Loucy (cell line): ENCODE results near the gene FAM81A.

Source experiments
- H2AFZ ChIP-seq: fragments of 200-600 bp; sonication (generic); 2 replicates; pipeline ENCODE4 v1.6.0; 2016; ENCODE audit warnings: antibody characterized with exemption, mild to moderate bottlenecking, low read length, moderate library complexity
- H3F3A ChIP-seq: fragments of 200-600 bp; 2 replicates; pipeline ENCODE4 v1.6.0; 2016; ENCODE audit warnings: antibody characterized with exemption, low read depth, mild to moderate bottlenecking
- H3K27me3 ChIP-seq: fragments of 200-600 bp; sonication (generic); 2 replicates; pipeline ENCODE4 v1.6.1; 2014; ENCODE audit warnings: low read length, mild to moderate bottlenecking; ENCODE audit not compliant: insufficient read depth, poor library complexity, severe bottlenecking
- H3K36me3 ChIP-seq: fragments of 200-600 bp; sonication (generic); 2 replicates; pipeline ENCODE4 v1.6.1; 2016; ENCODE audit warnings: low read length; ENCODE audit not compliant: insufficient read depth
- H3K4me1 ChIP-seq: fragments of 200-600 bp; sonication (generic); 2 replicates; pipeline ENCODE4 v1.5.1; 2014; ENCODE audit warnings: low read length, mild to moderate bottlenecking; ENCODE audit not compliant: insufficient read depth, poor library complexity, severe bottlenecking
- H3K4me2 ChIP-seq: fragments of 200-600 bp; sonication (generic); 2 replicates; pipeline ENCODE4 v1.6.0; 2014; ENCODE audit warnings: antibody characterized with exemption, low read length, low read depth, mild to moderate bottlenecking; ENCODE audit not compliant: poor library complexity, severe bottlenecking
- H3K4me3 ChIP-seq: fragments of 200-600 bp; sonication (generic); 2 replicates; pipeline ENCODE4 v1.5.1; 2014; ENCODE audit warnings: low read length, mild to moderate bottlenecking, mixed read lengths; ENCODE audit not compliant: poor library complexity, severe bottlenecking
- H3K79me2 ChIP-seq: fragments of 200-600 bp; sonication (generic); 2 replicates; pipeline ENCODE4 v1.6.1; 2014; ENCODE audit warnings: low read length; ENCODE audit not compliant: insufficient read depth
- H3K9ac ChIP-seq: fragments of 200-600 bp; sonication (generic); 2 replicates; pipeline ENCODE4 v1.6.0; 2014; ENCODE audit warnings: mild to moderate bottlenecking, low read depth, low read length, moderate library complexity; ENCODE audit not compliant: poor library complexity, severe bottlenecking
- H3K9me2 ChIP-seq: fragments of 200-600 bp; sonication (generic); replicated peaks from 2 replicates; pipeline ENCODE4 v1.6.1; 2016; ENCODE audit warnings: low read depth, low read length, mixed read lengths
- H3K9me3 ChIP-seq: fragments of 200-600 bp; sonication (generic); 2 replicates; pipeline ENCODE4 v1.6.1; 2014; ENCODE audit warnings: mild to moderate bottlenecking, antibody characterized with exemption, low read length, low read depth; ENCODE audit not compliant: insufficient read depth
- H4K20me1 ChIP-seq: fragments of 200-600 bp; sonication (generic); 2 replicates; pipeline ENCODE4 v1.6.0; 2014; ENCODE audit warnings: antibody characterized with exemption, low read length, mild to moderate bottlenecking; ENCODE audit not compliant: insufficient read depth, poor library complexity, severe bottlenecking
- EZH2phosphoT487 ChIP-seq: fragments of 200-600 bp; IDR thresholded peaks from 2 replicates; pipeline ENCODE4 v1.6.1; 2018; ENCODE audit warnings: antibody characterized with exemption, mild to moderate bottlenecking, moderate library complexity, borderline replicate concordance
- TF ChIP-seq, protein P1 (sequence below): fragments of 200-600 bp; sonication (generic); conservative IDR thresholded peaks from 2 replicates; pipeline ENCODE4 v1.5.1; 2014; ENCODE audit warnings: mild to moderate bottlenecking, antibody characterized with exemption, low read length

Gene FAM81A

DNA sequence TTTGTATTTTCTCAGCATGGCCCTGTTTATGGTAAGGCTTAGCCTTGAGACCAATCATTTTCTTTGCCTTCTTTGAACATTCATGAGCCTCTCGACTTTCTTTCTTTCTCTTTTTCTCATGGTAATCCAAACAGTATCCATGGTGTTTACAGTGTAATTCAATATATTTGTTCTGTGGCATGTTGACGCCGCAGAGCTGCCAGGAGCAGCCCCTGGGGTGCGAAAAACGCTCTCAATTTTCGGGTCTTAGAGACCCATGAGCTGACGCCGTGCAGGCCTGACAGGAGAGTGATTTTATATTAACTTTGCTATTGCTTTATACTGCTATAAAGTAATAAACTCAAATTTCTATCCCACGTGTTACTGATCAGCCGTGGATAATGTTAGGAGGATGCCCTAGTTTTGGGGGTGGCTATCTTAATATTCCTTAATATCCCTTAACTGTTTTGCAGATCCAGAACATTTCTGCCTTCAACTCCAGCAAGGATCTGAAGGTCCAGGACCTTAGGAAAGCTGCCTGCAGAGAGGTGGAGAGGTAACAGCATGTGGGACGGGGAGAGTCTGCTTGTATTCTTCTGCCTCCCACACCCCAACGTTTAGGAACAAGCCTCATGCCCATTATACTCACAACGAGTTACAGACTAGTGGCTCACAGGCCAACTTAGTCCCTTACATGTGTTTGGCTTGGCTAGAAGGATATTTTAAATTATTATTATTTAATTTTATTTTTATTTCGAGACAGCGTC, 36.0 kb upstream of the FAM81A start:
- Histone ChIP-seq H3K4me1 (no peaks in the 10 kb centered on the region), H3K4me2 (no peak overlapping the region), H2AFZ (no peak overlapping the region), H3K9ac (no peak overlapping the region), H3K79me2 (no peaks in the 10 kb centered on the region), H3K4me3 (no peak overlapping the region), H3K36me3 (no peaks in the 10 kb centered on the region), H3K9me3 (no peaks in the 10 kb centered on the region), H3F3A (no peaks in the 10 kb centered on the region), H3K9me2 (no peaks in the 10 kb centered on the region), H4K20me1 (no peaks in the 10 kb centered on the region), H3K27me3 (no peaks in the 10 kb centered on the region)
- no peak for TF ChIP-seq EZH2phosphoT487

DNA sequence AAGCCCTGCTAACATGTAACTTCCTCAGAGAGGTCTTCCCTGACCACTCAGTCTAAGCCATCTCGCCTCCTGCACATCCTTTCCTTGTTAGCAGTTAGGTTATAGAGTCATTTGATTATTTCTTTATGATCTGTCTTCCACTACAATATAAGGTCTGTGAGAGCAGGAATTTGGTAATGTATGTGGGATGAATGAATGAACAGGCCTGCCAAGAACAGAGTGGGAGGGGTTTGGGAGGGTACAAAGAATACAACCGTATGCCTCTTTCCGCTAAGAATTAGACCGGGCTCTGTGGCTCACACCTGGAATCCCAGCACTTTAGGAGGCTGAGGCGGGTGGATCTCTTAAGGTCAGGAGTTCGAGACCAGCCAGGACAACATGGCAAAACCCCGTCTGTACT, 32.9 kb upstream of the FAM81A start:
- no peaks in the 10 kb centered on the region for H3K9me3 ChIP-seq
- no peak for TF ChIP-seq EZH2phosphoT487
- TF ChIP-seq, protein P1, sequence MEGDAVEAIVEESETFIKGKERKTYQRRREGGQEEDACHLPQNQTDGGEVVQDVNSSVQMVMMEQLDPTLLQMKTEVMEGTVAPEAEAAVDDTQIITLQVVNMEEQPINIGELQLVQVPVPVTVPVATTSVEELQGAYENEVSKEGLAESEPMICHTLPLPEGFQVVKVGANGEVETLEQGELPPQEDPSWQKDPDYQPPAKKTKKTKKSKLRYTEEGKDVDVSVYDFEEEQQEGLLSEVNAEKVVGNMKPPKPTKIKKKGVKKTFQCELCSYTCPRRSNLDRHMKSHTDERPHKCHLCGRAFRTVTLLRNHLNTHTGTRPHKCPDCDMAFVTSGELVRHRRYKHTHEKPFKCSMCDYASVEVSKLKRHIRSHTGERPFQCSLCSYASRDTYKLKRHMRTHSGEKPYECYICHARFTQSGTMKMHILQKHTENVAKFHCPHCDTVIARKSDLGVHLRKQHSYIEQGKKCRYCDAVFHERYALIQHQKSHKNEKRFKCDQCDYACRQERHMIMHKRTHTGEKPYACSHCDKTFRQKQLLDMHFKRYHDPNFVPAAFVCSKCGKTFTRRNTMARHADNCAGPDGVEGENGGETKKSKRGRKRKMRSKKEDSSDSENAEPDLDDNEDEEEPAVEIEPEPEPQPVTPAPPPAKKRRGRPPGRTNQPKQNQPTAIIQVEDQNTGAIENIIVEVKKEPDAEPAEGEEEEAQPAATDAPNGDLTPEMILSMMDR, result no peak
- H3K27me3 ChIP-seq, result no peaks in the 10 kb centered on the region
- no peak overlapping the region for H3K9ac ChIP-seq
- no peaks in the 10 kb centered on the region for H3F3A ChIP-seq
- H3K4me1 ChIP-seq, result no peaks in the 10 kb centered on the region
- no peak overlapping the region for H2AFZ ChIP-seq
- no peaks in the 10 kb centered on the region for H3K36me3 ChIP-seq
- H3K4me2 ChIP-seq, result no peak overlapping the region
- no peaks in the 10 kb centered on the region for H4K20me1 ChIP-seq
- H3K79me2 ChIP-seq, result no peaks in the 10 kb centered on the region
- no peaks in the 10 kb centered on the region for H3K9me2 ChIP-seq
- H3K4me3 ChIP-seq, result no peak overlapping the region

DNA sequence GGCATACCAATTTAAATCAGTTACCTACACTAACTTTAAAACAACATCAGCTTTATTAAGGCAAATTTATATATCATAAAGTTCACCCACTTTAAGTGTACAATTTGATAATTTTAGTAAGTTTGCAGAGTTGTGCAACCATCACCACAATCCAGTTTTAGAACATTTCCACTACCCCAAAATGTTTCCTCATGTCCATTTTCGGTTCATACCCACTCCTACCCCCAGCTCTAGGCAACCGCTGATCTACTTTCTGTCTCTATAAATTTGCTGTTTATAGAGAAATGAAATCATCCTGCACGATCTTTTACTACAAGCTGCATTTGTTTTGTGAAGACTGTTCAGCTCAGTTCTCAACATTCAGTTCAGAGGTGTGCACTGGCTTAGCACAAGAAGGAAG, 31.5 kb upstream of the FAM81A start:
- Histone ChIP-seq H3K36me3 (no peaks in the 10 kb centered on the region), H3F3A (no peaks in the 10 kb centered on the region), H2AFZ (no peak overlapping the region), H3K27me3 (no peaks in the 10 kb centered on the region), H3K9ac (no peak overlapping the region), H3K79me2 (no peaks in the 10 kb centered on the region), H3K4me1 (no peaks in the 10 kb centered on the region), H3K9me2 (no peaks in the 10 kb centered on the region), H3K4me3 (no peak overlapping the region), H4K20me1 (no peaks in the 10 kb centered on the region), H3K4me2 (no peak overlapping the region), H3K9me3 (no peaks in the 10 kb centered on the region)
- TF ChIP-seq EZH2phosphoT487, result no peak
- TF ChIP-seq, protein P1, result no peak

DNA sequence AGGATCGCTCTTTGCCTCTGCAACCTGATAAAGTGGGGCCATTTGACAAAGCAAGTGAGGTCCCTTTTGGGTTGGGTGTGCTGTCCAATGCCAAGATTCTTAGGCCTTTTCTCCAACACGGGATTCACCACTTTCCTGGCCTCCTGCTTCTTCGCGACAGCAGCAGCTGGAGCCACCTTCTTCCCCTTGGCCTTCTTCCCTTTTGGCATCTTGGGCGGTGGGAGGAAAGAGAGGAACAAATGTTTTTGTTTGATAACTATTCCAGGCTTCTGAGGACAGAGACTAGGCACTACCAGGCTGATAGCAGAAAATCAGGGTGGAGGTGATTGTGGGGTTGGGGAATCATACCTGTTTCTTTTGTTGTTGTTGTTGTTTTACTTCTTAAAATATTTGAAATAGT, 30.0 kb upstream of the FAM81A start:
- 0 out of 2 replicates have a peak overlapping the region, but pooled peaks have one; percentile 17 for H2AFZ ChIP-seq
- H3K4me2 ChIP-seq, result no peak overlapping the region
- H3K9me2 ChIP-seq, result no peaks in the 10 kb centered on the region
- no peaks in the 10 kb centered on the region for H3K36me3 ChIP-seq
- no peaks in the 10 kb centered on the region for H3K9me3 ChIP-seq
- no peak for TF ChIP-seq EZH2phosphoT487
- H4K20me1 ChIP-seq, result no peaks in the 10 kb centered on the region
- no peaks in the 10 kb centered on the region for H3K79me2 ChIP-seq
- no peak overlapping the region for H3K9ac ChIP-seq
- peaks cover 6% of the 10 kb centered on the region for H3K4me1 ChIP-seq
- H3K27me3 ChIP-seq, result no peaks in the 10 kb centered on the region
- no peaks in the 10 kb centered on the region for H3F3A ChIP-seq
- H3K4me3 ChIP-seq, result no peak overlapping the region
